ENCODE data around the gene HEATR3.

Gene HEATR3

GRCh38 chr16:50040018-50040417 lies 25.8 kb upstream of the HEATR3 start:
- Histone ChIP-seq H3K9ac (ENCODE audit: insufficient read length, low read depth) (no peak overlapping the region), H3K4me3 (ENCODE audit: insufficient read length, low read depth) (no peak overlapping the region), H3K27me3 (ENCODE audit: insufficient read depth, insufficient read length) (no peaks in the 10 kb centered on the region), H3K36me3 (ENCODE audit: insufficient read depth, insufficient read length, low read length) (peaks cover 18% of the 10 kb centered on the region), H3K4me1 (ENCODE audit: insufficient read depth, insufficient read length) (peaks cover 3% of the 10 kb centered on the region), H3K9me3 (ENCODE audit: insufficient read depth, low read length) (no peaks in the 10 kb centered on the region)
- DNase-seq (ENCODE audit: low read depth, low spot score), result no peak
- TF ChIP-seq YY1 (IDR thresholded peaks at IDR 0.05; ENCODE audit: insufficient read depth, insufficient read length) (no peak), ZNF274 (IDR thresholded peaks at IDR 0.05; ENCODE audit: low read depth, low read length) (no peak), SUZ12 (IDR thresholded peaks at IDR 0.05; ENCODE audit: extremely low read depth, insufficient read depth, insufficient read length) (no peak)

DNA sequence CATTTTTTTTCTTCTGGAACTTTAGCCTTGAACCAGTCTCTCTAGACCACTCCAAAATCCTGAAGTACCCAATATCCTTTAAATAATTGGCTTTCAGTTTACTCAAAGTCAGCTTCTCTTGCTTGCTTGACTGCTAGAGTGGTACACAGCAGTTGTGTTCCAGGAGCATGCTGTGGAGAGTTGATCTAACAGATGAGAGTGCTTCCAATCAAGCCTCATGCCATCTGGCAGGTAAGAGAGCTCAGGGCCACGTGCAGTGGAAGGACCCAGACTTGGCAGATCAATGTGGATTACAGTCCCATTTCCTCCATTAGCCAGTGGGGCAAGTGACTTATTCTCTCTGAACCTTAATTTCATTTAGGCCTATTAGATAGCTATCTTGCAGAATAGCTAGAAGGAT lies 25.1 kb upstream of the HEATR3 start:
- no peak overlapping the region for H3K9ac ChIP-seq (ENCODE audit: insufficient read length, low read depth)
- peaks cover 11% of the 10 kb centered on the region for H3K36me3 ChIP-seq (ENCODE audit: insufficient read depth, insufficient read length, low read length)
- DNase-seq (ENCODE audit: low read depth, low spot score), result no peak
- H3K9me3 ChIP-seq (ENCODE audit: insufficient read depth, low read length), result no peaks in the 10 kb centered on the region
- H3K4me3 ChIP-seq (ENCODE audit: insufficient read length, low read depth), result no peak overlapping the region
- no peaks in the 10 kb centered on the region for H3K27me3 ChIP-seq (ENCODE audit: insufficient read depth, insufficient read length)
- TF ChIP-seq ZNF274 (IDR thresholded peaks at IDR 0.05; ENCODE audit: low read depth, low read length) (no peak), YY1 (IDR thresholded peaks at IDR 0.05; ENCODE audit: insufficient read depth, insufficient read length) (no peak), SUZ12 (IDR thresholded peaks at IDR 0.05; ENCODE audit: extremely low read depth, insufficient read depth, insufficient read length) (no peak)
- peaks cover 3% of the 10 kb centered on the region for H3K4me1 ChIP-seq (ENCODE audit: insufficient read depth, insufficient read length)

DNA sequence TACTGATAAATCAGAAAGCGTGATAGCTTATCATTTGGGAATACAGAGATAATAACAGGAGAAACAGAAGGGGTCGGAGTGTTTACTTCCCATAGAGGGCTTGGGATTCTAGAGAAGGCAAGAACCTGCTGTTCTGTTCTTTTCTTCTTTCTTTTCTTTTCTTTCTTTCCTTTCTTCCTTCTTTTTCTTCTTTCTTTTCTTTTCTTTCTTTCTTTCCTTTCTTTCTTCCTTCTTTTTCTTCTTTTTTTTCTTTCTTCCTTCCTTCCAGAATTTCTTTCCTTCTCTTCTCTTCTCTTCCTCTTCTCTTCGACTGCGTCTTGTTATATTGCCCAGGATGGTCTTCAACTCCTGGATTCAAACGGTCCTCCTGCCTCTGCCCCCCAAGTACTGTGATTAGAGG lies 22.4 kb upstream of the HEATR3 start:
- no peak for DNase-seq (ENCODE audit: low read depth, low spot score)
- no peaks in the 10 kb centered on the region for H3K27me3 ChIP-seq (ENCODE audit: insufficient read depth, insufficient read length)
- no peak for TF ChIP-seq YY1 (IDR thresholded peaks at IDR 0.05; ENCODE audit: insufficient read depth, insufficient read length)
- no peak for TF ChIP-seq ZNF274 (IDR thresholded peaks at IDR 0.05; ENCODE audit: low read depth, low read length)
- TF ChIP-seq SUZ12 (IDR thresholded peaks at IDR 0.05; ENCODE audit: extremely low read depth, insufficient read depth, insufficient read length), result no peak
- no peak overlapping the region for H3K9ac ChIP-seq (ENCODE audit: insufficient read length, low read depth)
- H3K36me3 ChIP-seq (ENCODE audit: insufficient read depth, insufficient read length, low read length), result no peaks in the 10 kb centered on the region
- H3K4me3 ChIP-seq (ENCODE audit: insufficient read length, low read depth), result no peak overlapping the region
- H3K4me1 ChIP-seq (ENCODE audit: insufficient read depth, insufficient read length), result peaks cover 3% of the 10 kb centered on the region
- no peaks in the 10 kb centered on the region for H3K9me3 ChIP-seq (ENCODE audit: insufficient read depth, low read length)

GRCh38 chr16:50045412-50045811 lies 20.4 kb upstream of the HEATR3 start:
- H3K9ac ChIP-seq (ENCODE audit: insufficient read length, low read depth), result no peak overlapping the region
- no peaks in the 10 kb centered on the region for H3K9me3 ChIP-seq (ENCODE audit: insufficient read depth, low read length)
- H3K4me1 ChIP-seq (ENCODE audit: insufficient read depth, insufficient read length), result peaks cover under 1% of the 10 kb centered on the region
- no peak overlapping the region for H3K4me3 ChIP-seq (ENCODE audit: insufficient read length, low read depth)
- no peak for DNase-seq (ENCODE audit: low read depth, low spot score)
- no peaks in the 10 kb centered on the region for H3K27me3 ChIP-seq (ENCODE audit: insufficient read depth, insufficient read length)
- TF ChIP-seq YY1 (IDR thresholded peaks at IDR 0.05; ENCODE audit: insufficient read depth, insufficient read length), result no peak
- no peak for TF ChIP-seq SUZ12 (IDR thresholded peaks at IDR 0.05; ENCODE audit: extremely low read depth, insufficient read depth, insufficient read length)
- no peak for TF ChIP-seq ZNF274 (IDR thresholded peaks at IDR 0.05; ENCODE audit: low read depth, low read length)
- no peaks in the 10 kb centered on the region for H3K36me3 ChIP-seq (ENCODE audit: insufficient read depth, insufficient read length, low read length)

DNA sequence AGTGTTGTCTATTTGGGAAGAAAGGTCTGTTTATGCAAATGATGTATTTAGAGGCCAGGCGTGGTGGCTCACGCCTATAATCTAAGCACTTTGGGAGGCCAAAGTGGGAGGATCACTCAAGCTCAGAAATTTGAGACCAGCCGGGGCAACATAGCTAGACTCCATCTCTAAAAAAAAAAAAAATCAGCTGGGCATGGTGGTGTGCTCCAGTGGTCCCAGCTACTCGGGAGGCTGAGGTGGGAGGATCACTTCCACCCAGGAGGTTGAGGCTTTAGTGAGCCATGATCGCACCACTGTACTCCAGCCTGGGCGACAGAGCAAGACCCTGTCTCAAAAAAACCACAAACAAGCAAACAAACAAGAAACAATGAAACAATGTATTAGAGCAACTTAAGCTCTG lies 18.9 kb upstream of the HEATR3 start:
- TF ChIP-seq YY1 (IDR thresholded peaks at IDR 0.05; ENCODE audit: insufficient read depth, insufficient read length) (no peak), ZNF274 (IDR thresholded peaks at IDR 0.05; ENCODE audit: low read depth, low read length) (no peak), SUZ12 (IDR thresholded peaks at IDR 0.05; ENCODE audit: extremely low read depth, insufficient read depth, insufficient read length) (no peak)

GRCh38 chr16:50047864-50048263 lies 17.9 kb upstream of the HEATR3 start:
- H3K9me3 ChIP-seq (ENCODE audit: insufficient read depth, low read length), result no peaks in the 10 kb centered on the region
- TF ChIP-seq SUZ12 (IDR thresholded peaks at IDR 0.05; ENCODE audit: extremely low read depth, insufficient read depth, insufficient read length) (no peak), YY1 (IDR thresholded peaks at IDR 0.05; ENCODE audit: insufficient read depth, insufficient read length) (no peak), ZNF274 (IDR thresholded peaks at IDR 0.05; ENCODE audit: low read depth, low read length) (no peak)

More for the DNA sequence above, 18.9 kb upstream of the HEATR3 start:
- no peak overlapping the region for H3K4me3 ChIP-seq (ENCODE audit: insufficient read length, low read depth)
- H3K27me3 ChIP-seq (ENCODE audit: insufficient read depth, insufficient read length), result no peaks in the 10 kb centered on the region
- H3K36me3 ChIP-seq (ENCODE audit: insufficient read depth, insufficient read length, low read length), result no peaks in the 10 kb centered on the region
- no peaks in the 10 kb centered on the region for H3K9me3 ChIP-seq (ENCODE audit: insufficient read depth, low read length)
- no peaks in the 10 kb centered on the region for H3K4me1 ChIP-seq (ENCODE audit: insufficient read depth, insufficient read length)
- H3K9ac ChIP-seq (ENCODE audit: insufficient read length, low read depth), result no peak overlapping the region
- no peak for DNase-seq (ENCODE audit: low read depth, low spot score)

GRCh38 chr16:50050802-50051201 lies 15.0 kb upstream of the HEATR3 start:
- Histone ChIP-seq H3K4me3 (ENCODE audit: insufficient read length, low read depth) (no peak overlapping the region), H3K27me3 (ENCODE audit: insufficient read depth, insufficient read length) (no peaks in the 10 kb centered on the region), H3K9ac (ENCODE audit: insufficient read length, low read depth) (no peak overlapping the region), H3K4me1 (ENCODE audit: insufficient read depth, insufficient read length) (no peaks in the 10 kb centered on the region), H3K36me3 (ENCODE audit: insufficient read depth, insufficient read length, low read length) (no peaks in the 10 kb centered on the region), H3K9me3 (ENCODE audit: insufficient read depth, low read length) (peaks cover 6% of the 10 kb centered on the region)
- DNase-seq (ENCODE audit: low read depth, low spot score), result no peak
- no peak for TF ChIP-seq SUZ12 (IDR thresholded peaks at IDR 0.05; ENCODE audit: extremely low read depth, insufficient read depth, insufficient read length)
- TF ChIP-seq ZNF274 (IDR thresholded peaks at IDR 0.05; ENCODE audit: low read depth, low read length), result no peak
- TF ChIP-seq YY1 (IDR thresholded peaks at IDR 0.05; ENCODE audit: insufficient read depth, insufficient read length), result no peak

More at GRCh38 chr16:50047864-50048263, 17.9 kb upstream of the HEATR3 start:
- H3K9ac ChIP-seq (ENCODE audit: insufficient read length, low read depth), result no peak overlapping the region
- H3K4me1 ChIP-seq (ENCODE audit: insufficient read depth, insufficient read length), result no peaks in the 10 kb centered on the region
- DNase-seq (ENCODE audit: low read depth, low spot score), result no peak
- H3K27me3 ChIP-seq (ENCODE audit: insufficient read depth, insufficient read length), result no peaks in the 10 kb centered on the region
- no peaks in the 10 kb centered on the region for H3K36me3 ChIP-seq (ENCODE audit: insufficient read depth, insufficient read length, low read length)
- H3K4me3 ChIP-seq (ENCODE audit: insufficient read length, low read depth), result no peak overlapping the region

Data from NT2/D1 (cell line).